Activated naive CD8-positive, alpha-beta T cell treated with anti-CD3 and anti-CD28 coated beads, Interleukin-2, amount 10 ng/mL, durations not matched to agents 7 days and 5 days (primary cell): ENCODE measurements around the gene SIX5. TPM values are rescaled to one million over a fixed set of nuclear protein-coding genes. Genes with fewer than 3 reads are reported as not detected.

Experiments used
- ATAC-seq: fragments of 150-1000 bp; cut with Tn5 transposase; one replicate; pipeline ENCODE4 v1.10.0; 2021; ENCODE audit warnings: low read depth, moderate library complexity
- POLR2A ChIA-PET: fragments of 350-600 bp; sonication (Branson Sonifier 250); formaldehyde crosslinking; loops from one replicate; lab custom pipeline; 2021; ENCODE audit warnings: antibody characterized with exemption; lab: Charles Lee
- DNase-seq: peaks from one replicate; pipeline ENCODE4 v3.0.0; 2021
- H3K27ac Mint-ChIP-seq: one replicate; pipeline ENCODE4 v1.8.0; 2022; ENCODE audit warnings: mild to moderate bottlenecking, mixed read lengths
- H3K27me3 Mint-ChIP-seq: one replicate; pipeline ENCODE4 v1.8.0; 2022; ENCODE audit warnings: mild to moderate bottlenecking, moderate library complexity, mixed read lengths
- H3K36me3 Mint-ChIP-seq: one replicate; pipeline ENCODE4 v1.8.0; 2021; ENCODE audit warnings: mild to moderate bottlenecking, mixed read lengths
- H3K4me1 Mint-ChIP-seq: one replicate; pipeline ENCODE4 v1.8.0; 2021; ENCODE audit warnings: mixed read lengths
- H3K4me3 Mint-ChIP-seq: one replicate; pipeline ENCODE4 v1.8.0; 2022; ENCODE audit warnings: mild to moderate bottlenecking, moderate library complexity, mixed read lengths
- H3K9me3 Mint-ChIP-seq: one replicate; pipeline ENCODE4 v1.8.0; 2021; ENCODE audit warnings: mixed read lengths
- total RNA-seq, 2 experiments: library from RNA; stranded (reverse); gene quantifications; one replicate each; pipeline ENCODE4 v1.2.3, GENCODE V29; 2021

Gene SIX5
- total RNA-seq, 2 experiments from 2014 or later, result 1.8 to 2.5 TPM

- Mint-ChIP-seq H3K9me3 (no peaks in the 10 kb centered on the region), H3K27ac (no peak overlapping the region), H3K27me3 (peaks cover 46% of the 10 kb centered on the region), H3K36me3 (peaks cover 27% of the 10 kb centered on the region), H3K4me3 (no peak overlapping the region), H3K4me1 (peaks cover 27% of the 10 kb centered on the region)
- ATAC-seq (no peak), DNase-seq (no peak)
- POLR2A ChIA-PET, result no interaction called here
These were observed 20.2 kb upstream of the SIX5 start for GRCh38 chr19:45789035-45789786.

DNA sequence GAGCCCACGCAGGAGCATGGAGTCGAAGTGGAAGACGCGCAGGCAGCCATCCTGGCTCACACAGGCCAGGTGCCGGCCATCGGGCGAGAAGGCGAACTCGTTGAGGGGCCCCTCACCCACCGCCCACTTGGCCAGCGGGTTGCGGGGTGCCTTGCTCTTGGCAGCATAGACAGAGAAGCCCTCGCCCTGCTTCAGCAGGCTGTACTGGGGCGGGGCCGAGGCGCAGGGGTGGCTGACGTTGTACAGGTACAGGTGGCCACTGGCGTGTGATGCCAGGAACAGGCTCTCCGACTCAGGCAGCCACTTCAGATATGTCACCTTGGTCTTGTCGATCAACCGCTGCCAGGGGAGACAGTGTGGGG, 17.5 kb upstream of the SIX5 start:
- ATAC-seq (no peak), DNase-seq (no peak)
- Mint-ChIP-seq H3K4me3 (no peak overlapping the region), H3K27ac (no peak overlapping the region), H3K4me1 (peaks cover 9% of the 10 kb centered on the region), H3K9me3 (no peaks in the 10 kb centered on the region), H3K36me3 (peaks cover 27% of the 10 kb centered on the region), H3K27me3 (peaks cover 40% of the 10 kb centered on the region)
- POLR2A ChIA-PET, result no interaction called here

DNA sequence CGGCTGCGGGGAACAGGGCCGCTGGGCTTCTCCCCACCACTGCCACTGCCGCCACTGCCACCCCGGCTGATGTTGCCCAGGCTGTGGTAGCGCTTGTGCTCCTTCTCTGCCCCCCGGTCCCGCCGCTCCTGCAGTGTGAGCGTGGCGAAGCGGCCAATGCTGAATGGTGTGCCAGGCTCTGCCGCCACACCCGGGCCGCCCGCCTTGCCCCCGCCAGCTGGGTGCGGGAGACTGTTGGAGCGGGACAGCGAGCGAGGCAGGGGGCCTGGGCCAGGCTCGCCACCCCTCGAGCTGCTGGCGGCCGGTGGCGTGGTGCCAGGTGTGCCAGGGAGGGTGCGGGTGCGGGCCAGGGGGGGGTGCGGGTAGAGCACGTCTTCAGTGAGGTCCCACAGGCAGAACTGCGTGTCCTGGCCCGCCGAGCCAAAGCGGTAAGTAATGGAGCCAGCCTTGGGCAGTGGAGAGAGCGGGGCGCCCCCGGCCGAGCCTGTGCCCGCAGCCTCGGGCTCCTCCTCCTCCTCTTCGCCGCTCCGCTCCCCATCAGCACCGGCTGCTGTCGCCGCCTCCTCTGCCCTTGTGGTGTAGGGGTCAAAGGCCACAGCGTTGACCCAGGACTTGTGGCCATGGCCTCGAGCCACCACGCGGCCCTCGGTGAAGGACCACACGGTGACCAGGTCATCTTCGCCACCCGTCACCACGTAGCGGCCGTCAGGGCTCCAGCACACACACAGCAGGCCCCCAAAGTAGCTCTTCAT, 16.9 kb upstream of the SIX5 start:
- Mint-ChIP-seq H3K4me1 (peaks cover 5% of the 10 kb centered on the region), H3K9me3 (no peaks in the 10 kb centered on the region), H3K27me3 (peaks cover 44% of the 10 kb centered on the region), H3K36me3 (peaks cover 26% of the 10 kb centered on the region), H3K27ac (no peak overlapping the region), H3K4me3 (no peak overlapping the region)
- POLR2A ChIA-PET, result no interaction called here
- ATAC-seq, result no peak
- no peak for DNase-seq

- Mint-ChIP-seq H3K36me3 (peaks cover 23% of the 10 kb centered on the region), H3K4me3 (no peak overlapping the region), H3K9me3 (no peaks in the 10 kb centered on the region), H3K4me1 (peaks cover 3% of the 10 kb centered on the region), H3K27ac (no peak overlapping the region), H3K27me3 (peaks cover 53% of the 10 kb centered on the region)
- ATAC-seq (no peak), DNase-seq (no peak)
- POLR2A ChIA-PET, result no interaction called here
These were observed 16.0 kb upstream of the SIX5 start for GRCh38 chr19:45785097-45785496.

DNA sequence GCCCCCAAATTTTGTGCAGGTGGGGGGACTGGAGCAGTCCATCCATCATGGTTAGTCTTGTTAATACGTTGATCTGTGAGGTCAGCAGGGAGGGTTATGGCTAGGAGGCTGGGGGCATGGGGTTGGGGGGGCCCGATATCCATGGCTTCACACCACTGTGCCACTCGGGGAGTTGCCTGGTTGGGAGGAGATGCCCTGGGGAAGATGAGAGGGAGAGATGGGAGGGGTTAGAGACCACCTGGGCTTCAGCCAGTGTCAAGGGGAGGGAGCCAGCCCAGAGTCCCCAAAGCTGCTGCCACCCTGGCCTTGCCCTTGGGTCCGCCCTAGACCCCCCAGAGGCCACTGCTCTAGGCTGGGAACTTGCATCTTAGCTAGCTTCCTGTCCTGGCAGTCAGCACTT, 15.0 kb upstream of the SIX5 start:
- Mint-ChIP-seq H3K27ac (no peak overlapping the region), H3K27me3 (peaks cover 53% of the 10 kb centered on the region), H3K36me3 (peaks cover 15% of the 10 kb centered on the region), H3K9me3 (no peaks in the 10 kb centered on the region), H3K4me1 (peaks cover 9% of the 10 kb centered on the region), H3K4me3 (no peak overlapping the region)
- no peak for DNase-seq
- POLR2A ChIA-PET, result no interaction called here
- ATAC-seq, result no peak

- POLR2A ChIA-PET, result interaction anchor here (0.6 to 1.8 kb wide), 4 partner anchors 9 to 1962 kb away, joined by 3 to 9 read pairs (median 4); partner anchors contain the start of genes DMWD and SIX5
- DNase-seq (no peak), ATAC-seq (no peak)
- H3K27ac Mint-ChIP-seq, result no peak overlapping the region
- peaks cover 13% of the 10 kb centered on the region for H3K4me1 Mint-ChIP-seq
- peaks cover 44% of the 10 kb centered on the region for H3K27me3 Mint-ChIP-seq
- no peaks in the 10 kb centered on the region for H3K9me3 Mint-ChIP-seq
- peaks cover 7% of the 10 kb centered on the region for H3K36me3 Mint-ChIP-seq
- no peak overlapping the region for H3K4me3 Mint-ChIP-seq
These were observed 14.1 kb upstream of the SIX5 start for GRCh38 chr19:45782820-45783785.

DNA sequence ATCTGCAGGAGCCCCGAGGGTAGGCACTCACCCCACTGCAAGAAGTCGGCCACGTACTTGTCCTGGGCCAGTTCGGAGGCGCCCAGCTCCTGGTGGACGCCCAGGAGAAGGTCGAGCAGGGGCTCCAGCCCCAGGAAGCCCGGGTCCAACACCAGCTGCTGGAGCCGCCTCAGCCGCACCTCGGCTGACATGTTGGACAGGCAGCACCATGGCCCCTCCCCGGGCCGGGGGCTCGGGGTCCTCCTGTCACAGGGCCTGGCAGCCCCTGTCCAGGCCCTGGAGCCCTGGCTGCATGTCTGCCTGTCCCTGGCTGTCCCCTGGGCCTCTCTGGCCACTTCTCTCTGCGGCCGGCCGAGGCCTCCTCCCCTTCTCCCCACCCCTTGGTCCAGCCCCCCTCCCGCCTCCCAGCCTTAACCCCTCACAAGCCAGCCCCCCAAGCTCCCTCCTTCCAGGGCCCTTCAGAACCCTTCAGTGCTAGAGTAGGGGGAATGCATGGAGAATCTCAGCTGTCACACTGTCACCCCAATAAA, 13.2 kb upstream of the SIX5 start, which contains the start of gene DMPK:
Gene DMPK, minus strand, starts transcription at position 329 of the 530 bp plus-strand sequence. Its CDS starts 138 bp downstream, at position 191.
- Mint-ChIP-seq H3K9me3 (no peaks in the 10 kb centered on the region), H3K27ac (no peak within 1 kb of the TSS), H3K27me3 (peaks cover 36% of the 10 kb centered on the region), H3K36me3 (peaks cover 2% of the 10 kb centered on the region), H3K4me1 (peaks cover 13% of the 10 kb centered on the region), H3K4me3 (no peak within 1 kb of the TSS)
- DNase-seq, result no peak
- no peak for ATAC-seq
- POLR2A ChIA-PET, result interaction anchor here (0.6 to 1.8 kb wide), 5 partner anchors 10 to 1963 kb away, joined by 3 to 9 read pairs (median 3); partner anchors contain the start of genes DMWD and SIX5

DNA sequence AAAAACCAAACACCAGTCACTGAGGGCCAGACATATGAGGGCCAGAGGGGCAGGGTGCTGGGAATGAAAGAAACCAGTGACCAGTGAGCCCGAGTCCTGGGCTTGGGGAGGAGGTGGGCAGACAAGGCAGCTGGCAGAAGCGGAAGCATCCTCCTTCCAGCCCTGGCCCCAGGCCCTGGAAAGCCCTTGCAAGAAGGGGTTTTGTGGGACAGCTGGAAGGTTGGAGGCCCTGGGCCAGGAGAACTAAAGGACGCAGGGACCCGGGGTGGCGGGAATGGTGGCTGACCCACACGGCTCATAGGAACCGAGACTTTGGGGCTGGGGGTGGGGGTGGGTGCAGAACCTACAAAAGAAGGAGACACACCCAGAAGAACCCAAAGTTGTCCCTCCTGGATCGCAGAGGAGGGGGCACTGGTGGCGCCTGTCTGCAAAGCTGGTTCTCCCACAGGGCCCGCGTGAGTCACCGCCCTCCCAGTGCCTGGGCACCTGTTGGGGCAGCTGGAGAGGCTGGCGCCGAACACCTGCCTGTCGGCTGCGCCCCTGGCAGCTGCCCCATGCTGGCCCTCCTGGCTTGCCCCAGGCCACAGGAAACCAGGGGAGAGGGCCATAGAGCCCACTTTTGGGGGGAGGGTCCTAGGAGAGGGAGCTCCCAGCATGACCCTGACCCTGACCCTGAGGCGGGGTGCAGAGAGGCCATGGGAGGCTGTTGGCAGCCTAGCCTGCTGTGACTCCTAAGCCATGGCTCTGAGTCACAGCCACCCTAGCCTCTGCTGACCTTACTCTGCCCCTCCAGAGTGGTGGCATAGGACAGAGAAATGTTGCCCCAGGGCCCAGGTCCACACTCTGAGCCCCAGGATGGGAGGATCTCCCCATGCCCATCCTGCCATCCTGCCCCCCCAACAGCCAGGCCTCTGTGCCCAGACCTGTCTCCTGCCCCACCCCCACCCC, 12.4 kb upstream of the SIX5 start:
- POLR2A ChIA-PET, result interaction anchor here (1.3 to 1.8 kb wide), 3 partner anchors 10 to 13 kb away, joined by 3 to 9 read pairs (median 6); partner anchors contain the start of genes DMWD and SIX5
- H3K36me3 Mint-ChIP-seq, result no peaks in the 10 kb centered on the region
- DNase-seq (no peak), ATAC-seq (no peak)
- peaks cover 13% of the 10 kb centered on the region for H3K4me1 Mint-ChIP-seq
- H3K9me3 Mint-ChIP-seq, result no peaks in the 10 kb centered on the region
- peaks cover 40% of the 10 kb centered on the region for H3K27me3 Mint-ChIP-seq
- no peak overlapping the region for H3K4me3 Mint-ChIP-seq
- H3K27ac Mint-ChIP-seq, result no peak overlapping the region

- Mint-ChIP-seq H3K36me3 (no peaks in the 10 kb centered on the region), H3K4me3 (no peak overlapping the region), H3K9me3 (no peaks in the 10 kb centered on the region), H3K27ac (no peak overlapping the region), H3K27me3 (peaks cover 38% of the 10 kb centered on the region), H3K4me1 (peaks cover 13% of the 10 kb centered on the region)
- no peak for ATAC-seq
- POLR2A ChIA-PET, result interaction anchor here (1.4 kb wide), 1 partner anchor 13 kb away, joined by 3 read pairs; no protein-coding TSS in a partner anchor
- DNase-seq, result no peak
These were observed 11.6 kb upstream of the SIX5 start for GRCh38 chr19:45780448-45781213.

DNA sequence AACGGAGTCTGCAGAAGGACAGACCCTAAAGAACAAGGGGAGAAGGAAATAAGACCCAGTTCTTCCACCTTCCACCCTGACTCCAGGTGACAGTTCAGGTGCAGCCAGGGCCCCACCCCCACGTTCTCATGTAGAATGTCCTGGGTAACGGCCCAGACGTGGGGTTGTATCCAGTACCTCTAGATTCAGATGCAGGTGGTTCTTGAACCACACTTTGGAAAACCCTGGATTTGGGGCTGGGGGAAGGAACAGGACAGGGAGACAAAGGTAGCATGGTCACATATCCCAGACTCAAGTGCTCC, 11.0 kb upstream of the SIX5 start:
- DNase-seq (no peak), ATAC-seq (no peak)
- Mint-ChIP-seq H3K27ac (no peak overlapping the region), H3K27me3 (peaks cover 38% of the 10 kb centered on the region), H3K4me1 (peaks cover 13% of the 10 kb centered on the region), H3K36me3 (no peaks in the 10 kb centered on the region), H3K4me3 (no peak overlapping the region), H3K9me3 (no peaks in the 10 kb centered on the region)
- POLR2A ChIA-PET, result no interaction called here
